HepG2 (cell line): ENCODE data around the gene FUBP3. TPM values are rescaled to one million over a fixed set of nuclear protein-coding genes. Genes with fewer than 3 reads are reported as not detected.

Experiments used
- ATAC-seq: fragments of 200-7000 bp; cut with Tn5 transposase; 3 replicates; pipeline ENCODE4 v1.9.1; 2020; ENCODE audit warnings: mild to moderate bottlenecking, moderate library complexity
- BruUV-seq: library from RNA; stranded (reverse); fragments of 400-500 nt; replicated peaks from 2 replicates; lab custom pipeline; 2021; lab: Mats Ljungman, UMichigan
- CTCF ChIA-PET: fragments of 300-600 bp; formaldehyde crosslinking; extraction: SDS; loops from one replicate; lab custom pipeline; 2021; ENCODE audit warnings: low total read pairs, inconsistent platforms, low intra/inter-chr PET ratio; lab: Yijun Ruan, JAX
- POLR2A ChIA-PET: fragments of 350-600 bp; sonication (Branson Sonifier 250); formaldehyde crosslinking; loops from one replicate; lab custom pipeline; 2020; ENCODE audit warnings: antibody characterized with exemption, inconsistent platforms; lab: Yijun Ruan, JAX
- DNase-seq: peaks from one replicate; pipeline ENCODE4 v3.0.0-alpha.2; 2015; ENCODE audit warnings: low spot score
- FAIRE-seq: peaks from 3 replicates; lab custom pipeline; 2011; peaks lifted over from hg19 to GRCh38; lab: Jason Lieb, UNC
- H2AFZ ChIP-seq: one replicate; pipeline ENCODE4 v1.6.1; 2011; ENCODE audit warnings: low read length, inconsistent platforms
- H3K27ac ChIP-seq: fragments of 300-600 bp; 3 replicates; pipeline ENCODE4 v1.8.0; 2011; ENCODE audit warnings: mixed run types, mild to moderate bottlenecking, mixed read lengths, low read length, inconsistent platforms; ENCODE audit not compliant: insufficient read depth; ENCODE audit errors: extremely low read length
- H3K27me3 ChIP-seq, 2 experiments: fragments of 200-600 bp in 1 of 2; 2 replicates in 1 of 2; 3 replicates in 1 of 2; pipeline versions ENCODE4 v1.6.0 to v1.8.0; 2011; ENCODE audit warnings: low read length in 2 of 2, mild to moderate bottlenecking in 2 of 2, moderate library complexity in 2 of 2, inconsistent platforms in 1 of 2; ENCODE audit not compliant: insufficient read depth in 2 of 2, control insufficient read depth in 1 of 2
- H3K36me3 ChIP-seq, 2 experiments: fragments of 200-600 bp in 1 of 2; replicated peaks in 1 of 2; 2 replicates in 1 of 2; 3 replicates in 1 of 2; pipeline versions ENCODE4 v1.5.1 to v1.8.0; 2011; ENCODE audit warnings: low read length in 2 of 2, inconsistent platforms in 1 of 2; ENCODE audit not compliant: insufficient read depth in 2 of 2, control insufficient read depth in 1 of 2
- H3K4me1 ChIP-seq: 2 replicates; pipeline ENCODE4 v1.5.1; 2012; ENCODE audit warnings: low read length, inconsistent platforms; ENCODE audit not compliant: insufficient read depth
- H3K4me2 ChIP-seq: 2 replicates; pipeline ENCODE4 v1.6.0; 2011; ENCODE audit warnings: low read depth, low read length, inconsistent platforms
- H3K4me3 ChIP-seq, 3 experiments: fragments of 200-600 bp in 1 of 3; sonication (generic), shearing (Covaris generic) in 1 of 3; replicated peaks in 1 of 3; 2 replicates each; pipeline ENCODE4 v1.5.1; 2011 to 2016; ENCODE audit warnings: low read length in 3 of 3, inconsistent platforms in 2 of 3, low read depth in 2 of 3, mild to moderate bottlenecking in 2 of 3, control low read depth in 1 of 3, mixed read lengths in 1 of 3; ENCODE audit not compliant: insufficient read depth in 1 of 3
- H3K79me2 ChIP-seq: one replicate; pipeline ENCODE4 v1.6.1; 2011; ENCODE audit warnings: low read length, inconsistent platforms; ENCODE audit not compliant: insufficient read depth
- H3K9ac ChIP-seq: 2 replicates; pipeline ENCODE4 v1.6.0; 2011; ENCODE audit warnings: mild to moderate bottlenecking, low read depth, low read length, inconsistent platforms; ENCODE audit not compliant: insufficient read depth
- H3K9me3 ChIP-seq: 2 replicates; pipeline ENCODE4 v1.5.1; 2012; ENCODE audit warnings: mild to moderate bottlenecking, low read length
- H4K20me1 ChIP-seq: 2 replicates; pipeline ENCODE4 v1.6.0; 2011; ENCODE audit warnings: inconsistent platforms, mild to moderate bottlenecking, low read length, moderate library complexity; ENCODE audit not compliant: insufficient read depth
- ADNP ChIP-seq: sonication (generic); formaldehyde crosslinking; IDR thresholded peaks from 2 replicates; pipeline ENCODE4 v1.4.0; 2020; ENCODE audit warnings: missing genetic modification reagents
- ETV6 ChIP-seq: sonication (generic); formaldehyde crosslinking; conservative IDR thresholded peaks from 2 replicates; pipeline ENCODE4 v1.4.0; 2020; ENCODE audit warnings: missing genetic modification reagents
- GMEB2 ChIP-seq: IDR thresholded peaks from 2 replicates; pipeline ENCODE4 v1.6.1; 2016; ENCODE audit warnings: missing biosample characterization, missing genetic modification reagents, low read depth
- HNRNPLL ChIP-seq: fragments of 200-400 bp; formaldehyde crosslinking; IDR thresholded peaks from 2 replicates; pipeline ENCODE4 v1.6.1; 2017; ENCODE audit warnings: mild to moderate bottlenecking, low read depth, low read length; ENCODE audit not compliant: poor library complexity, severe bottlenecking
- MEIS2 ChIP-seq: sonication (generic); formaldehyde crosslinking; IDR thresholded peaks from 2 replicates; pipeline ENCODE4 v1.9.0; 2021; ENCODE audit warnings: mild to moderate bottlenecking, missing genetic modification reagents
- MTF1 ChIP-seq: sonication (generic); formaldehyde crosslinking; IDR thresholded peaks from 2 replicates; pipeline ENCODE4 v1.5.0; 2020; ENCODE audit warnings: missing genetic modification reagents
- PHF21A ChIP-seq: sonication (generic); formaldehyde crosslinking; IDR thresholded peaks from 2 replicates; pipeline ENCODE4 v1.5.0; 2020; ENCODE audit warnings: mild to moderate bottlenecking, missing genetic modification reagents
- RARG ChIP-seq: sonication (generic); formaldehyde crosslinking; IDR thresholded peaks from 2 replicates; pipeline ENCODE4 v1.4.0; 2020; ENCODE audit warnings: low read depth, mild to moderate bottlenecking, missing genetic modification reagents
- RELA ChIP-seq: sonication (generic); formaldehyde crosslinking; IDR thresholded peaks from 2 replicates; pipeline ENCODE4 v1.4.0; 2020; ENCODE audit warnings: missing genetic modification reagents
- UBTF ChIP-seq: sonication (generic); formaldehyde crosslinking; IDR thresholded peaks from 2 replicates; pipeline ENCODE4 v1.4.0; 2020; ENCODE audit warnings: mild to moderate bottlenecking, missing genetic modification reagents
- ZNF317 ChIP-seq: sonication (generic); formaldehyde crosslinking; IDR thresholded peaks from 2 replicates; pipeline ENCODE4 v1.5.0; 2020; ENCODE audit warnings: mild to moderate bottlenecking, missing genetic modification reagents
- ZNF850 ChIP-seq: sonication (generic); formaldehyde crosslinking; conservative IDR thresholded peaks from 2 replicates; pipeline ENCODE4 v1.9.0; 2021; ENCODE audit warnings: mild to moderate bottlenecking, missing genetic modification reagents
- WGBS: methylation state at CpG from one replicate; pipeline ENCODE4 v1.1.6; 2017; ENCODE audit warnings: low lambda C conversion rate; 5-methylcytosine and 5-hydroxymethylcytosine counted together
- in situ Hi-C: cut with HindIII; loops from 2 replicates; pipeline ENCODE4 v1.10.0; 2017; ENCODE audit warnings: low pct_unique_long_range_greater_than_20kb; ENCODE audit not compliant: extremely low pct_ligation_motif_present
- intact Hi-C: fragments of 100-400 bp; cut with micrococcal nuclease; formaldehyde crosslinking; loops from one replicate; pipeline ENCODE4 v1.10.0; 2022; ENCODE audit not compliant: unreplicated experiment
- polyA plus RNA-seq, 8 experiments: library from polyadenylated mRNA; depleted of rRNA in 3 of 8; stranded (reverse) in 7 of 8; unstranded in 1 of 8; fragments of >200 nt; fragmentation: Illumina TruSeq in 4 of 8; extraction: Trizol in 4 of 8; gene quantifications; 2 replicates each; pipeline versions ENCODE4 v1.2.1 to v1.2.3, GENCODE V29; 2011 to 2016; ENCODE audit warnings: low read depth in 4 of 8, missing spikeins in 1 of 8, mixed read lengths in 1 of 8; ENCODE audit not compliant: insufficient read depth in 1 of 8
- total RNA-seq, 5 experiments: library from RNA; depleted of rRNA; stranded (reverse); fragments of >200 nt; fragmentation: Illumina TruSeq; extraction: Trizol; gene quantifications; 2 replicates each; pipeline ENCODE4 v1.2.3, GENCODE V29; 2016; ENCODE audit warnings: low read depth in 1 of 5

Gene FUBP3
- total and polyA plus RNA-seq, 2 of the 13 experiments (the other 11 are each of a cell fraction or from before 2014, with no cell fraction given), result 28.7 to 40.0 TPM

- TF ChIP-seq GMEB2 (CRISPR knock-in tag), result no peak
- TF ChIP-seq, all 625 proteins: peak for 0
These were observed 22.3 kb upstream of the FUBP3 start (continued) for GRCh38 chr9:130557077-130557468.

- DNase-seq (no peak), ATAC-seq (no peak), FAIRE-seq (no peak)
- 0 out of 5 replicates have a peak, but pooled peaks cover 0 to 4% of the 10 kb centered on the region in 2 experiments for H3K27me3 ChIP-seq
- intact Hi-C loops (no loop called here), in situ Hi-C loops (no loop called here)
- H3K79me2 ChIP-seq, result no peaks in the 10 kb centered on the region
- POLR2A ChIA-PET, result no interaction called here
- WGBS, result 49% methylated on average over 2 of the region's 2 CpGs
- no peaks in the 10 kb centered on the region for H3K9me3 ChIP-seq
- H3K4me2 ChIP-seq, result no peak overlapping the region
- TF ChIP-seq MEIS2 (CRISPR knock-in tag), result no peak
- TF ChIP-seq RARG (CRISPR knock-in tag), result no peak
- no peak for TF ChIP-seq ADNP (CRISPR knock-in tag)
- no peak for TF ChIP-seq ETV6 (CRISPR knock-in tag)
- no peak for TF ChIP-seq PHF21A (CRISPR knock-in tag)
- no peak for TF ChIP-seq ZNF317 (CRISPR knock-in tag)
- no peak for TF ChIP-seq ZNF850
- no peak for TF ChIP-seq GMEB2 (CRISPR knock-in tag)
- TF ChIP-seq HNRNPLL, result no peak
- no peak for TF ChIP-seq RELA (CRISPR knock-in tag)
- no peak for TF ChIP-seq MTF1 (CRISPR knock-in tag)
- no peak for TF ChIP-seq UBTF (CRISPR knock-in tag)
- CTCF ChIA-PET, result no interaction called here
- no peaks in the 10 kb centered on the region for H3K36me3 ChIP-seq
- peaks cover 11% of the 10 kb centered on the region for H3K4me1 ChIP-seq
- no peak overlapping the region for H3K9ac ChIP-seq
- no peak overlapping the region for H3K4me3 ChIP-seq
- no peak overlapping the region for H3K27ac ChIP-seq
- BruUV-seq, result no TSS peak
- H2AFZ ChIP-seq, result no peak overlapping the region
- no peaks in the 10 kb centered on the region for H4K20me1 ChIP-seq
These were observed 18.3 kb upstream of the FUBP3 start for GRCh38 chr9:130561056-130561455.
